Stomach (tissue), 4 donors: Measurements from ENCODE around the gene WFIKKN2.

Experiments
- POLR2A ChIP-seq, 4 donors: fragments of 450-650 bp; IDR thresholded peaks; one replicate each; pipeline ENCODE4 v1.6.1; 2016; ENCODE audit warnings: antibody characterized with exemption in 4 of 4, control low read depth in 2 of 4, mild to moderate bottlenecking in 1 of 4, moderate library complexity in 1 of 4
- POLR2AphosphoS5 ChIP-seq, 3 donors: sonication (generic); formaldehyde crosslinking; IDR thresholded peaks; one replicate each; pipeline ENCODE4 v1.6.1; 2016; ENCODE audit warnings: antibody characterized with exemption in 3 of 3
- TF ChIP-seq, protein P1 (sequence below), 7 experiments: fragments of 450-650 bp in 4 of 7; fragments of 200-600 bp in 3 of 7; sonication (generic) in 3 of 7; IDR thresholded peaks; one replicate each; pipeline ENCODE4 v1.5.1; 2016 to 2019; ENCODE audit warnings: antibody characterized with exemption in 7 of 7, control low read depth in 2 of 7, mild to moderate bottlenecking in 1 of 7

- TF ChIP-seq, protein P1, sequence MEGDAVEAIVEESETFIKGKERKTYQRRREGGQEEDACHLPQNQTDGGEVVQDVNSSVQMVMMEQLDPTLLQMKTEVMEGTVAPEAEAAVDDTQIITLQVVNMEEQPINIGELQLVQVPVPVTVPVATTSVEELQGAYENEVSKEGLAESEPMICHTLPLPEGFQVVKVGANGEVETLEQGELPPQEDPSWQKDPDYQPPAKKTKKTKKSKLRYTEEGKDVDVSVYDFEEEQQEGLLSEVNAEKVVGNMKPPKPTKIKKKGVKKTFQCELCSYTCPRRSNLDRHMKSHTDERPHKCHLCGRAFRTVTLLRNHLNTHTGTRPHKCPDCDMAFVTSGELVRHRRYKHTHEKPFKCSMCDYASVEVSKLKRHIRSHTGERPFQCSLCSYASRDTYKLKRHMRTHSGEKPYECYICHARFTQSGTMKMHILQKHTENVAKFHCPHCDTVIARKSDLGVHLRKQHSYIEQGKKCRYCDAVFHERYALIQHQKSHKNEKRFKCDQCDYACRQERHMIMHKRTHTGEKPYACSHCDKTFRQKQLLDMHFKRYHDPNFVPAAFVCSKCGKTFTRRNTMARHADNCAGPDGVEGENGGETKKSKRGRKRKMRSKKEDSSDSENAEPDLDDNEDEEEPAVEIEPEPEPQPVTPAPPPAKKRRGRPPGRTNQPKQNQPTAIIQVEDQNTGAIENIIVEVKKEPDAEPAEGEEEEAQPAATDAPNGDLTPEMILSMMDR (IDR thresholded peaks at IDR 0.05), result no peak
- TF ChIP-seq POLR2A (IDR thresholded peaks at IDR 0.05) (no peak), POLR2AphosphoS5 (IDR thresholded peaks at IDR 0.05) (no peak)
Observed at GRCh38 chr17:50871364-50871763, 36.0 kb downstream of the WFIKKN2 start.
